OCI-LY1 (cell line): ENCODE data around the gene SETD1A.
A peak's percentile ranks its signal among the peaks of the same experiment; 100 is the strongest.

Experiments used
- H2AFZ ChIP-seq: fragments of 200-600 bp; sonication (generic), shearing (Covaris generic); 2 replicates; pipeline ENCODE4 v1.6.0; 2014; ENCODE audit warnings: antibody characterized with exemption, mild to moderate bottlenecking, low read length
- H3F3A ChIP-seq: fragments of 200-600 bp; sonication (generic), shearing (Covaris generic); 2 replicates; pipeline ENCODE4 v1.6.0; 2014; ENCODE audit warnings: mild to moderate bottlenecking, antibody characterized with exemption, low read length, moderate library complexity; ENCODE audit not compliant: insufficient read depth
- H3K27ac ChIP-seq: fragments of 200-600 bp; sonication (generic); 2 replicates; pipeline ENCODE4 v1.5.1; 2014; ENCODE audit warnings: low read length, mixed run types, mild to moderate bottlenecking, low read depth; ENCODE audit not compliant: poor library complexity, severe bottlenecking
- H3K27me3 ChIP-seq: fragments of 200-600 bp; sonication (generic); 2 replicates; pipeline ENCODE4 v1.6.0; 2014; ENCODE audit warnings: antibody characterized with exemption, mild to moderate bottlenecking, low read length, moderate library complexity; ENCODE audit not compliant: insufficient read depth
- H3K36me3 ChIP-seq: fragments of 200-600 bp; sonication (generic); 2 replicates; pipeline ENCODE4 v1.6.1; 2014; ENCODE audit warnings: mild to moderate bottlenecking, antibody characterized with exemption, low read length, moderate library complexity, mixed read lengths; ENCODE audit not compliant: insufficient read depth
- H3K4me1 ChIP-seq: fragments of 200-600 bp; sonication (generic); 2 replicates; pipeline ENCODE4 v1.5.1; 2014; ENCODE audit warnings: mild to moderate bottlenecking, low read length, moderate library complexity; ENCODE audit not compliant: insufficient read depth, severe bottlenecking
- H3K4me2 ChIP-seq: fragments of 200-600 bp; sonication (generic), shearing (Covaris generic); 2 replicates; pipeline ENCODE4 v1.6.1; 2014; ENCODE audit warnings: low read length
- H3K4me3 ChIP-seq: fragments of 200-600 bp; sonication (generic); 2 replicates; pipeline ENCODE4 v1.5.1; 2014; ENCODE audit warnings: low read length, low read depth, mild to moderate bottlenecking, mixed read lengths; ENCODE audit not compliant: poor library complexity, severe bottlenecking
- H3K79me2 ChIP-seq: fragments of 200-600 bp; shearing (Covaris generic); 2 replicates; pipeline ENCODE4 v1.6.1; 2016; ENCODE audit warnings: mixed run types, low read length, mixed read lengths; ENCODE audit not compliant: insufficient read depth
- H3K9ac ChIP-seq: fragments of 200-600 bp; sonication (generic), shearing (Covaris generic); 2 replicates; pipeline ENCODE4 v1.6.1; 2014; ENCODE audit warnings: mild to moderate bottlenecking, low read length, mixed read lengths
- H3K9me2 ChIP-seq: fragments of 200-600 bp; sonication (generic), shearing (Covaris generic); 2 replicates; pipeline ENCODE4 v1.6.1; 2014; ENCODE audit warnings: low read depth, mild to moderate bottlenecking, low read length, mixed read lengths
- H3K9me3 ChIP-seq: fragments of 200-600 bp; shearing (Covaris generic); 2 replicates; pipeline ENCODE4 v1.6.1; 2014; ENCODE audit warnings: low read length, mixed read lengths
- H4K20me1 ChIP-seq: fragments of 200-600 bp; sonication (generic), shearing (Covaris generic); 2 replicates; pipeline ENCODE4 v1.6.0; 2016; ENCODE audit warnings: mild to moderate bottlenecking, low read length; ENCODE audit not compliant: insufficient read depth
- CTCF ChIP-seq: fragments of 200-600 bp; sonication (generic), shearing (Covaris generic); IDR thresholded peaks from 2 replicates; pipeline ENCODE4 v1.5.1; 2017; ENCODE audit warnings: mild to moderate bottlenecking, antibody characterized with exemption, low read length, moderate library complexity, mixed read lengths
- EZH2 ChIP-seq: fragments of 200-600 bp; sonication (generic), shearing (Covaris generic); IDR thresholded peaks from 2 replicates; pipeline ENCODE4 v1.8.0; 2017; ENCODE audit warnings: borderline replicate concordance, mixed run types, mild to moderate bottlenecking, antibody characterized with exemption, low read length, moderate library complexity, mixed read lengths

The SETD1A gene

GRCh38 chr16:30926937-30927788 is 30.4 kb upstream of the SETD1A start:
- no peak for TF ChIP-seq EZH2
- no peak for TF ChIP-seq CTCF

DNA sequence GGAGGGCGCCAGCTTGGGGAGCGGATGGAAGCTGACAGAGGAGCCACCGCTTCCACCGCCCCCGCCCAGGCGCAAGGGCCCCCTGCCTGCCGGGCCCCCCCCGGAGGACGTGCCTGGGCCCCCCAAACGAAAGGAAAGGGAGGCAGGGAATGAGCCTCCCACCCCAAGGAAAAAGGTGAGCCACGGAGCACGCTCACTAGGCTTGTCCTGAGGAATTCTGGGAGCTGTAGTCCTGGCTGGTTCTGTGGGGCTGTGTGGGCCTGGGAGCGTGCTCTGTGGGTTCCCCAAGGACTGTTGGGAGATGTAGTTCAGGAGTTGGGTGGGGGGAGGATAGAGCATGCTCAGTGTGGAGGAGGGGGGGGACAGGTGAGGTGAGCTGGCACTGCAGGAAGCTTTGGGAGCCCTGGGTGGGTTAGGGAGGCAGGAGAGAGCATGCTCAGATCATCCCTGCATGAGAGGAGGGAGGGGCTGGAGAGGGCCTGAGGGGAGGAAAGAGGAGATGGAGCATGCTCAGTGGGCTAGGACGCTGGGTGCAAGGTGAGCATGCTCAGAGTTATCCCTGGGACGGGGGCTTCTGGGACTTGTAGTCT is 29.7 kb upstream of the SETD1A start:
- Histone ChIP-seq H3K79me2 (no peaks in the 10 kb centered on the region), H3K4me1 (peaks cover 22% of the 10 kb centered on the region), H3K27ac (peak overlapping the region; percentile 16), H3K9ac (no peak overlapping the region; the same call in 1 of the 2 replicates), H3K9me3 (no peaks in the 10 kb centered on the region), H2AFZ (no peak overlapping the region), H3K4me2 (peak overlapping the region; percentile 21; the same call in 1 of the 2 replicates), H3K36me3 (peaks cover 28% of the 10 kb centered on the region; the same call in 1 of the 2 replicates), H4K20me1 (no peaks in the 10 kb centered on the region), H3K4me3 (no peak overlapping the region), H3K27me3 (no peaks in the 10 kb centered on the region), H3K9me2 (no peaks in the 10 kb centered on the region), H3F3A (no peaks in the 10 kb centered on the region)
- TF ChIP-seq EZH2 = no peak
- TF ChIP-seq CTCF = no peak

More at GRCh38 chr16:30926937-30927788, 30.4 kb upstream of the SETD1A start:
- H3K27me3 ChIP-seq = no peaks in the 10 kb centered on the region
- H3K36me3 ChIP-seq = peaks cover 24% of the 10 kb centered on the region; the same call in 1 of the 2 replicates
- no peaks in the 10 kb centered on the region for H3K9me3 ChIP-seq
- no peaks in the 10 kb centered on the region for H3F3A ChIP-seq
- H3K4me2 ChIP-seq = peak overlapping the region; percentile 21; the same call in 1 of the 2 replicates
- H3K9me2 ChIP-seq = no peaks in the 10 kb centered on the region
- H3K9ac ChIP-seq = no peak overlapping the region; the same call in 1 of the 2 replicates
- no peaks in the 10 kb centered on the region for H3K79me2 ChIP-seq
- H2AFZ ChIP-seq = no peak overlapping the region
- H4K20me1 ChIP-seq = no peaks in the 10 kb centered on the region
- peak overlapping the region; percentile 24 for H3K27ac ChIP-seq
- H3K4me3 ChIP-seq = no peak overlapping the region
- peaks cover 22% of the 10 kb centered on the region for H3K4me1 ChIP-seq

- TF ChIP-seq EZH2 (no peak), CTCF (no peak)
- no peaks in the 10 kb centered on the region for H3F3A ChIP-seq
- H3K27me3 ChIP-seq = no peaks in the 10 kb centered on the region
- no peaks in the 10 kb centered on the region for H3K9me3 ChIP-seq
- peaks cover 28% of the 10 kb centered on the region; the same call in 1 of the 2 replicates for H3K36me3 ChIP-seq
- H3K4me1 ChIP-seq = peaks cover 22% of the 10 kb centered on the region
- H3K9ac ChIP-seq = no peak overlapping the region
- H3K79me2 ChIP-seq = no peaks in the 10 kb centered on the region
- H4K20me1 ChIP-seq = no peaks in the 10 kb centered on the region
- H3K9me2 ChIP-seq = no peaks in the 10 kb centered on the region
- no peak overlapping the region for H2AFZ ChIP-seq
- H3K27ac ChIP-seq = no peak overlapping the region
- H3K4me3 ChIP-seq = no peak overlapping the region
- H3K4me2 ChIP-seq = no peak overlapping the region
Measured at GRCh38 chr16:30928390-30928789, 29.2 kb upstream of the SETD1A start.
